K562 treated with DMSO at 1 percent for 24 hours (cell line): ENCODE results near the gene NLRP4. TPM values are rescaled to one million over a fixed set of nuclear protein-coding genes. Genes with fewer than 3 reads are reported as not detected.

Source experiments
- total RNA-seq: library from RNA; unstranded; fragments of 300-600 nt; gene quantifications from 2 replicates; pipeline ENCODE4 v1.2.3, GENCODE V29; 2022; ENCODE audit warnings: low read depth; ENCODE audit not compliant: insufficient read depth

The NLRP4 gene
- 2.2 and 4.8 TPM in 2 replicates for total RNA-seq

GRCh38 chr19:55836340-55836739, at the start of gene NLRP4:
NLRP4 (plus strand) TSS chr19:55836540; CDS start chr19:55852081, 15,541 bp downstream.

GRCh38 chr19:55831846-55832245, 4.5 kb upstream of the NLRP4 start, which contains the start of gene NLRP11:
NLRP11 (minus strand) TSS chr19:55831999; CDS start chr19:55818174, 13,825 bp downstream.

Other genes starting within 250 kb of the NLRP4 start
- gene FIZ1, start 237.0 kb upstream of the NLRP4 start, total RNA-seq, result 22.4 and 24.3 TPM in 2 replicates
- 36.7 and 51.4 TPM in 2 replicates for gene ZNF524, start 236.3 kb upstream of the NLRP4 start, total RNA-seq
- gene ZNF865, start 230.9 kb upstream of the NLRP4 start, total RNA-seq, result 42.3 and 49.2 TPM in 2 replicates
- 8.9 and 10.8 TPM in 2 replicates for gene ZNF784, start 212.0 kb upstream of the NLRP4 start, total RNA-seq
- gene ZNF580, start 195.5 kb upstream of the NLRP4 start, total RNA-seq, result 63.3 and 72.2 TPM in 2 replicates
- 48.8 and 56.6 TPM in 2 replicates for gene ZNF581, start 192.9 kb upstream of the NLRP4 start, total RNA-seq
- gene CCDC106, start 188.3 kb upstream of the NLRP4 start, total RNA-seq, result 39.6 and 48.7 TPM in 2 replicates
- 211 and 216 TPM in 2 replicates for gene U2AF2, start 181.5 kb upstream of the NLRP4 start, total RNA-seq
- gene EPN1, start 161.3 kb upstream of the NLRP4 start, total RNA-seq, result 131 and 133 TPM in 2 replicates
- not detected in 2 replicates for gene NLRP9, start 98.1 kb upstream of the NLRP4 start, total RNA-seq
- gene RFPL4A, start 77.4 kb upstream of the NLRP4 start, total RNA-seq, result 2.1 and 3.3 TPM in 2 replicates
- gene RFPL4AL1, start 67.4 kb upstream of the NLRP4 start, total RNA-seq, result 1.7 TPM in 1 of 2 replicates, not detected in the other
- gene NLRP11, start 4.5 kb upstream of the NLRP4 start, total RNA-seq, result 1.2 and 1.7 TPM in 2 replicates
- not detected in 2 replicates for gene NLRP13, start 95.8 kb downstream of the NLRP4 start, total RNA-seq
- gene NLRP8, start 111.3 kb downstream of the NLRP4 start, total RNA-seq, result not detected in 2 replicates
- 0.32 TPM in 1 of 2 replicates, not detected in the other for gene NLRP5, start 150.2 kb downstream of the NLRP4 start, total RNA-seq